HUES6 (cell line): ENCODE measurements around the gene HIVEP3.
"Not testable (repeated sequence)": the region's sequence is repeated elsewhere in the genome, so short reads cannot be mapped to it uniquely, and the experiment has no call there.

Source experiments
- H3K27ac ChIP-seq: 2 replicates; pipeline ENCODE4 v1.7.0; 2013; ENCODE audit warnings: low read depth, mild to moderate bottlenecking, low read length, inconsistent platforms
- H3K27me3 ChIP-seq: 2 replicates; pipeline ENCODE4 v1.6.1; 2013; ENCODE audit warnings: low read length; ENCODE audit not compliant: control insufficient read depth, insufficient read depth
- H3K36me3 ChIP-seq: 2 replicates; pipeline ENCODE4 v1.6.1; 2013; ENCODE audit warnings: low read length; ENCODE audit not compliant: control insufficient read depth, insufficient read depth
- H3K4me1 ChIP-seq: 2 replicates; pipeline ENCODE4 v1.6.1; 2013; ENCODE audit warnings: low read length; ENCODE audit not compliant: control insufficient read depth, insufficient read depth
- H3K4me3 ChIP-seq: 2 replicates; pipeline ENCODE4 v1.5.1; 2013; ENCODE audit warnings: low read depth, low read length
- H3K9ac ChIP-seq: one replicate; pipeline ENCODE4 v1.6.1; 2013; ENCODE audit warnings: mild to moderate bottlenecking, low read length
- H3K9me3 ChIP-seq: 2 replicates; pipeline ENCODE4 v1.6.1; 2013; ENCODE audit warnings: low read depth, low read length; ENCODE audit not compliant: control insufficient read depth, insufficient read depth

The HIVEP3 gene

DNA sequence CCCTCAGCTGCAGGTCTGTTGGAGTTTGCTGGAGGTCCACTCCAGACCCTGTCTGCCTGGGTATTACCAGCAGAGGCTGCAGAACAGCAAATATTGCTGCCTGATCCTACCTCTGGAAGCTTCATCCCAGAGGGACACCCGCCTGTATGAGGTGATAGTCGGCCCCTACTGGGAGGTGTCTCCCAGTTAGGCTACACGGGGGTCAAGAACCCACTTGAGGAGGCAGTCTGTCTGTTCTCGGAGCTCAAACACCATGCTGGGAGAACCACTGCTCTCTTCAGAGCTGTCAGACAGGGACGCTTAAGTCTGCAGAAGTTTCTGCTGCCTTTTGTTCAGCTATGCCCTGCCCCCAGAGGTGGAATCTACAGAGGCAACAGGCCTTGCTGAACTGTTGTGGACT, 364.0 kb downstream of the HIVEP3 start:
- not testable (repeated sequence) for H3K27me3 ChIP-seq, H3K36me3 ChIP-seq, H3K4me3 ChIP-seq, H3K4me1 ChIP-seq, H3K9ac ChIP-seq, H3K27ac ChIP-seq
- peaks cover 16% of the 10 kb centered on the region for H3K9me3 ChIP-seq

DNA sequence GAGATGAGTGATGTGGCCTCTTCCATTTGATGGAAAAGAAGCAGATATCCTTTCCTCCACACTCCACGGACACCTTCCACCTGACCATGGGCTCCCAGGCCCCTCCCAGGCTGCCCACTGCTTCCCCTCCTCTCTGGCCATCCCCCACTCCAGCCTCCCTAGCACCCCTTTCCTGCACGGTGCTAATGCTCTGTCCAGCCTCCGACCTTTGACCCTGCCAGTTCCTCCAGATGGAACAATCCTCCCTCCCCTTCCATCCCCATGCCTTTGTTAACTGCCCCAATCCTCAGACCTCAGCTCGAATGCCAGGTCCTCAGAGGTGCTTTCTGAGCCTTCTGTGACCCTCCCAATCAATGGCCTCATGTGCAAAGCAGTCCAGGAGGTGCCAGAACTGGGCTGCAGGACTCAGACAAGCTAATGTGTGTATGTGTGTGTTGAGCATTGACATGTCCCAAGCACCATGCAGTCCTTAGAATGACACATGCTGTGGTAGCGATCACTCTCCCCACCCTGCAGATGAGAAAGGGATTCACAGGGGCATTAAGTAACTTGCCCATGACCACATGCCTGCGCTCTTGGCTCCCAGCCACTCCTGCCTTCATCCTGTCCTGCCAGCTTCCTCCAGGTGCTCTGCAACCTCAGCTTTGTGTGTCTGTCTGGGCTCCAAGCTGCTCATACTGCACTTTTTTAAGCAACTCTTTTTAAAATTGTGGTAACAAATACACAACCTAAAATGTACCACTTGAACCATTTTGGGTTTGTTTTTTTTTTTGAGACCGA, 370.8 kb downstream of the HIVEP3 start:
- Histone ChIP-seq H3K36me3 (no peaks in the 10 kb centered on the region), H3K27me3 (no peaks in the 10 kb centered on the region), H3K9ac (no peak overlapping the region), H3K9me3 (peaks cover 4% of the 10 kb centered on the region; the same call in 1 of the 2 replicates), H3K27ac (no peak overlapping the region), H3K4me3 (no peak overlapping the region), H3K4me1 (no peaks in the 10 kb centered on the region)

DNA sequence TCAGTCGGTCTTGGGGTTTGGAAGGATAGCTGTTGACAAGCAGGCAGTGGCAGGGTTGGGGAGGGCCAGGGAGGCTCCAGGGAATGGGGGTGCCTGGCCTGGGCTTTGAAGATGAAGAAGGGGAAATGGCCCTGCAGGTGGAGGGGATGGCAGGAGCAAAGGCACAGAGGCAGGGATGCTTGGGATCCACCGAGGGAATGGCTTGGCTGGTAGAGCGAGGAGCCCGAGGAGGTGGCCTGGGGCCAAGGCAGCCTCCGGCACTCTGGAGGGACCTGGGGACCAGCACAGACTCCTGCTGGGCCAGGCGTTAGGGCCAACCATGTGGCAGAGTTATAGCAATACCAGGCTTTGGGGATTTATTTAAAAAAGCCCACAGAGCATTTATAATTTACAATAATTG, 371.4 kb downstream of the HIVEP3 start:
- no peaks in the 10 kb centered on the region for H3K27me3 ChIP-seq
- no peaks in the 10 kb centered on the region for H3K4me1 ChIP-seq
- H3K4me3 ChIP-seq: no peak overlapping the region
- peaks cover 4% of the 10 kb centered on the region; the same call in 1 of the 2 replicates for H3K9me3 ChIP-seq
- H3K9ac ChIP-seq: no peak overlapping the region
- no peak overlapping the region for H3K27ac ChIP-seq
- no peaks in the 10 kb centered on the region for H3K36me3 ChIP-seq

DNA sequence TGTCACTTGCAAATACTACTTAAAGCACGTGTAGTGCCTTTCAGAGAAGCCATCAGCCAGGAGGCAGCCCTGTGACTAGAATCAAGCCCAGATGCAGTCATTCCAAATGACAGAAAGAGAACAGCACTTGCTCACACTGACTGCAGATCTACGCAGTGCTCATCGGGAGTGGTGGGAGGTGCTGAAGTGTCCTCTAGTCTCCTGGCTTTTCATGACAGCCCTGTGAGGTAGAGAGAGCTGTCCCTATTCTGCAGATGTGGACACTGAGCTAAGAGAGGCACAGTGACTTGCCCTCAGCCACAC, 371.9 kb downstream of the HIVEP3 start:
- H3K9ac ChIP-seq: no peak overlapping the region
- H3K27me3 ChIP-seq: no peaks in the 10 kb centered on the region
- no peak overlapping the region for H3K27ac ChIP-seq
- H3K36me3 ChIP-seq: no peaks in the 10 kb centered on the region
- H3K9me3 ChIP-seq: peaks cover 4% of the 10 kb centered on the region; the same call in 1 of the 2 replicates
- no peak overlapping the region for H3K4me3 ChIP-seq
- H3K4me1 ChIP-seq: no peaks in the 10 kb centered on the region

DNA sequence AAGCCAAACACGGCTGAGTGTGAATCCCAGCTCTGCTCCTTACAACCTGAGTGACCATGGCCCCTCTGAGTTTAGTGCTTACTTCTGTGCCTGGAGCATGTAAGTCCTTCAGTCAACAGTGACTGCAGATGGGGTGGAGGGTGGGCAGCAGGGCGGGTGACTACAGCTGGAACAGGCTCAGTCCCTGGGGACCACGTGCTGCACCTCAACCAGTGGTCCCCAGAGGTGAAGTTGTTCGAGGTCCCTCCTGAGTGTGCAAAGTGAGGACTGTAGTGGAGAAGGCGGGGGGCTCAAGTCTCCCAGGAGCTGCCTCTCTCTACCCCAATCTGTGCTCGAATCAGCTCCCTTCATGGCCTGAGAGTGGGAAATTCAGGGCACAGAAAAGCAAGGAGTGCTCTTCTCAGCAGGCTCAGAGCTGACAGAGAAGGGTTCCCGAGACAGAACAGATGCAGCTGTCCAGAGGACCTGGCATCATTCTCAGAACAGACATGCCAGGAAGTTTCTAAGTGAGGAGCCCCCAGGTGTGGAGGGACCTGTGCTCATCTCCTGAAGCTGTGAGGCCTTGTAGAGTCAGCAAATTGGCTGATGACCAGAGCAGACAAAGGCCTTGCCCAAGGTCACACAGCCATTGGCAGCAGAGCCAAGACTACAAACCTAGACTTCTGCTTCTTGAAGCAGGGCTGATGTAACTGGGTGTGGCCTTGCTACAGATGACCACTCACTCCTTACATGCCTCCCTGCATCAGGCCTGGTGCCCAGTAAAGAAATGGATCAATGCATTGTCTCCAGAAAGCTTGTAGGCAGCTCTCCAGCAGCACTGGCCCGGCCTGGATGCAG, 372.5 kb downstream of the HIVEP3 start:
- Histone ChIP-seq H3K27me3 (no peaks in the 10 kb centered on the region), H3K27ac (no peak overlapping the region), H3K9ac (no peak overlapping the region), H3K4me1 (no peaks in the 10 kb centered on the region), H3K4me3 (no peak overlapping the region), H3K36me3 (no peaks in the 10 kb centered on the region), H3K9me3 (peaks cover 4% of the 10 kb centered on the region; the same call in 1 of the 2 replicates)

DNA sequence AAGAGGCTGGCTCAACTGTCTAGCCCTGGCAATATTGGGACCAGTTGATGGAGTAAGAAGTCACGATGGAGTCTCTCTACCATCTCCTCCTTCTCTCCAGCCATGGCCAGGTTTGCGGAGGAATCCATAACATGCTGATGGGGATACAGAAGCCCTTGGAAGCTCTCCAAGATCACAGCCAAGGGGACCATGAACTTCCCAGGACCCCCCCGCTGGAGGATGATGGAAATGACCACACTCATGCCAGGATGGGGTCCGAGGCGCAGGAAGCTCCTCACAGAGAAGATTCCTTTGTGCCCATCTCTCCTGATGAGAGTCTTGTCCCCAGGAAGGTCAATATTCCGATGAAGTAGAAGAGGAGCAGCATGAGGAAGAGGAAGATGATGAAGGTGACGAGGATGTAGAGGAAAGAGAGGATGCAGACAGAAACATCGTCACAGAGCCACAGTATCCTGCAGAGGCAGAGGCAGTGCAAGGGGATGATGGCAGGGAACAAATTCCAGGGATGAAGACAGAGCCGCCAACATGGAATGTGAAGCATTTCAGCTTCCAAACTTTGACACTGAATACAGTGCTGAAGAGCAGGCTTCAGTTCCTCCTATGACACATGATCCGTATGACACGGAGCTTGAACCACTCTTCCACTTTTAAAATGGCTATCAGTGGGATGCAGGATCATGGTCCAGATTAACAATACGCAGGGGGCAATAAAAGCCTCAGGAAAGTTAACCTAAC, 376.4 kb downstream of the HIVEP3 start:
- Histone ChIP-seq H3K27ac (no peak overlapping the region), H3K27me3 (no peaks in the 10 kb centered on the region), H3K4me1 (no peaks in the 10 kb centered on the region), H3K4me3 (no peak overlapping the region), H3K9ac (no peak overlapping the region), H3K9me3 (peaks cover 4% of the 10 kb centered on the region; the same call in 1 of the 2 replicates), H3K36me3 (no peaks in the 10 kb centered on the region)

DNA sequence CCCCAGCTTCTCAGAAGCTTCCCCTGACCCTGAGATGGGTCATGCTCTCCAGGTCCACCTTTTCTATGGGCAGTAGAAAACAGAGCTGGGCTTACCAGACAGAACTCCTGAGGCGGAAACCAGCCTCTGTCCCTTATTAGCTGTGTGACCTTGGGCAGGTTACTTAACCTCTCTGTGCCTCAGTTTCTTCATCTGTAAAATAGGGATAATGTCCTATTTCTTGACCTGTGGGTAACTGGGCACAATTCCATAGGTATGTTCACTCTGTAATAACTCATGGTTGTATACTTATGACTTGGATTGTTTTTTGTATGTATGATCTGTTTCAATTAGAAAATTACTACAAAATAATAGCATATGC, 377.1 kb downstream of the HIVEP3 start:
- H3K9me3 ChIP-seq: peaks cover 4% of the 10 kb centered on the region; the same call in 1 of the 2 replicates
- H3K9ac ChIP-seq: no peak overlapping the region
- no peak overlapping the region for H3K27ac ChIP-seq
- H3K4me1 ChIP-seq: no peaks in the 10 kb centered on the region
- H3K36me3 ChIP-seq: no peaks in the 10 kb centered on the region
- no peaks in the 10 kb centered on the region for H3K27me3 ChIP-seq
- no peak overlapping the region for H3K4me3 ChIP-seq

DNA sequence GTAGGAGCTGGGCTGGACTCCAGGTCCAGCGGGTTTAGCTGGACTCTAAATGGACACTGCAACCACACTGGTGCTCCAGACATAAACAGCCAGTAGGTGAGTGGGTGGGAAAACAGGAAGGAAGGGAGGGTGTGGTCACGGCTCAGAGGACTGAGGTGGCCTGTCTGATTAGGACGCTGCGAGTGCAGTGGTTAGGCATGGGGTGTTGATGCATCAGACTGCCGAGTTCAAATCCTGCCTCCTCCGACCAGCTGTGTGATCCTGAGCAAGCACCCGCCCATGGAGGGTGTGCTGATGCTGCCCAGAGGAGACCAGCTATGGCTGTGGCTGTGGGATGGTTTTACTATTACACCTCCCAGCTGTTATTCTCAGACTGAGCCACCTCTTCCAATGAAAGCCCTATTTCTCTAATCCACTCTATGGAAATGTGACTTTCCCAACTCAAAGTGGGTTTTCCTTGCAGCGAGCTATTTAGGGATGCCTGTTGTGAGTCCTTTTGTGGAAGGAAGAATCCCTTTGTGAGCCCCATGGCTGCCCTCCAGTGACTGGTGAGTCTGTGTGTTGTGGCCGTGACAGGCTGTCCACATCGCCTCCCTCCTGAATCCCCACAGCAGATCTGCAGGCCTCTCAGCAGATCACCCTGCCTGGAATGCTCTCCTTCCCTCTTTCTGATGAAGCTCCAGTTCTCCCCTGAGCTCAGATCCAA, 377.7 kb downstream of the HIVEP3 start:
- H3K4me1 ChIP-seq: no peaks in the 10 kb centered on the region
- no peak overlapping the region for H3K4me3 ChIP-seq
- H3K27me3 ChIP-seq: no peaks in the 10 kb centered on the region
- no peaks in the 10 kb centered on the region for H3K36me3 ChIP-seq
- H3K9ac ChIP-seq: no peak overlapping the region
- peaks cover 4% of the 10 kb centered on the region; the same call in 1 of the 2 replicates for H3K9me3 ChIP-seq
- H3K27ac ChIP-seq: no peak overlapping the region

DNA sequence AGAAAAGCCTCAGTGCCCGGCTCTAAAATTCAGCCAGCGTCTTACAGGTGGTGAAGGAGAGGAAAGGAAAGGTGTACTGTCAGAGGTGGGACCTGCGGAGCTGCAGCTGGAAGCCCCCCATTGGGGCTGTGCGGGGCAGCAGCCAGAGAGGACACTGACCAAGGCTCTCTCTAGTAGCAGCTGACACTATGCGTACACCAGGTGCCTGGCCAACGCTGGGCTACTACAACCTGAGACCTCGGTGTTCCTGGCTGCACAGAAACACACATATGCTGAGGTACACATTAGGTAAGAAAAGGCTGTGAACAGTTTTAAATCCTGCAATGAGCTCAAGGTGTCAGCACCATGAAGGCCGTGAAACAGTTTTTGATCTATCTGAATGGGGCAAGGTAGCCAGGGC, 378.7 kb downstream of the HIVEP3 start:
- no peaks in the 10 kb centered on the region for H3K4me1 ChIP-seq

DNA sequence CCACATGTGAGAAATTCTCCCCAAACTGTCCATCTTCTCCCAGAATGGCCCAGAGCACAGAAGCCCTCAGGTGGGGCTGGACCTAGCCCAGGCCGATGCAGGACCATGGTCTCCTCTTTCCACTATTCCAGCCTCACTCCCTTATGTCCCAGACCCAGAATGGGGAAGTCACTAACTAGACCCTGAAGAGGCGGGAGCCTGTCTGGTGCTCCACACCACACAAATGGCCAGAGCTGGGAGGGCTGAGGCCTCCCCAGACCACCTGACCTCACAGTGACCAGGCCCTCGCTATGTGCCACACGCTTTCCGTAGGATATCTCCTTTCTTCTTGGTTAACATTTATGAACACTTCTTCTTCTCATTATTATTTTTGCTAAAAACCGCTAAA, 379.3 kb downstream of the HIVEP3 start:
- Histone ChIP-seq H3K9ac (no peak overlapping the region), H3K27me3 (no peaks in the 10 kb centered on the region), H3K4me3 (no peak overlapping the region), H3K9me3 (no peaks in the 10 kb centered on the region), H3K36me3 (no peaks in the 10 kb centered on the region), H3K4me1 (no peaks in the 10 kb centered on the region), H3K27ac (no peak overlapping the region)

More for the DNA sequence above, 378.7 kb downstream of the HIVEP3 start:
- H3K27ac ChIP-seq: no peak overlapping the region
- H3K4me3 ChIP-seq: no peak overlapping the region
- no peak overlapping the region for H3K9ac ChIP-seq
- no peaks in the 10 kb centered on the region for H3K36me3 ChIP-seq
- peaks cover 1% of the 10 kb centered on the region; the same call in 1 of the 2 replicates for H3K9me3 ChIP-seq
- H3K27me3 ChIP-seq: no peaks in the 10 kb centered on the region
